ENCODE results near the gene ISCU.

The ISCU gene

GRCh38 chr12:108585864-108586263 is 23.5 kb downstream of the ISCU start:
- TF ChIP-seq PPARA (CRISPR knock-in tag; IDR thresholded peaks at IDR 0.05; ENCODE audit: borderline replicate concordance) (no peak), TOX (CRISPR knock-in tag; IDR thresholded peaks at IDR 0.05; ENCODE audit: borderline replicate concordance) (no peak), ZNF70 (CRISPR knock-in tag; IDR thresholded peaks at IDR 0.05) (no peak), ISL1 (CRISPR knock-in tag; IDR thresholded peaks at IDR 0.05) (no peak), GLIS3 (CRISPR knock-in tag; IDR thresholded peaks at IDR 0.05) (no peak), RARB (CRISPR knock-in tag; IDR thresholded peaks at IDR 0.05) (no peak), TCF4 (CRISPR knock-in tag; IDR thresholded peaks at IDR 0.05; ENCODE audit: borderline replicate concordance) (no peak), ZFP30 (CRISPR knock-in tag; IDR thresholded peaks at IDR 0.05) (no peak), ZNF8 (CRISPR knock-in tag; IDR thresholded peaks at IDR 0.05) (no peak), BACH2 (CRISPR knock-in tag; IDR thresholded peaks at IDR 0.05; ENCODE audit: borderline replicate concordance) (no peak), ARNTL (CRISPR knock-in tag; IDR thresholded peaks at IDR 0.05; ENCODE audit: borderline replicate concordance, low read depth) (no peak), ZC3H10 (CRISPR knock-in tag; IDR thresholded peaks at IDR 0.05) (no peak), OSR1 (CRISPR knock-in tag; IDR thresholded peaks at IDR 0.05) (no peak), TSHZ2 (CRISPR knock-in tag; IDR thresholded peaks at IDR 0.05) (no peak), POU6F1 (CRISPR knock-in tag; IDR thresholded peaks at IDR 0.05; ENCODE audit: borderline replicate concordance, low read depth) (no peak)
- ATAC-seq, result no peak

- TF ChIP-seq ZFP30 (CRISPR knock-in tag; IDR thresholded peaks at IDR 0.05), result no peak
- no peak for TF ChIP-seq ZNF565 (CRISPR knock-in tag; conservative IDR thresholded peaks at IDR 0.05; ENCODE audit: low read depth)
- TF ChIP-seq TCF4 (CRISPR knock-in tag; IDR thresholded peaks at IDR 0.05; ENCODE audit: borderline replicate concordance), result no peak
- no peak for TF ChIP-seq OSR1 (CRISPR knock-in tag; IDR thresholded peaks at IDR 0.05)
- TF ChIP-seq ZNF70 (CRISPR knock-in tag; IDR thresholded peaks at IDR 0.05), result no peak
- TF ChIP-seq PATZ1 (CRISPR knock-in tag; IDR thresholded peaks at IDR 0.05; ENCODE audit: borderline replicate concordance), result no peak
- no peak for TF ChIP-seq PPARA (CRISPR knock-in tag; IDR thresholded peaks at IDR 0.05; ENCODE audit: borderline replicate concordance)
- no peak for TF ChIP-seq ISL1 (CRISPR knock-in tag; IDR thresholded peaks at IDR 0.05)
- TF ChIP-seq BACH2 (CRISPR knock-in tag; IDR thresholded peaks at IDR 0.05; ENCODE audit: borderline replicate concordance), result no peak
- TF ChIP-seq ARNTL (CRISPR knock-in tag; IDR thresholded peaks at IDR 0.05; ENCODE audit: borderline replicate concordance, low read depth), result no peak
- TF ChIP-seq TOX (CRISPR knock-in tag; IDR thresholded peaks at IDR 0.05; ENCODE audit: borderline replicate concordance), result no peak
Measured at GRCh38 chr12:108586306-108586705, 23.9 kb downstream of the ISCU start.

GRCh38 chr12:108587826-108588225 is 25.4 kb downstream of the ISCU start:
- TF ChIP-seq BACH2 (CRISPR knock-in tag; IDR thresholded peaks at IDR 0.05; ENCODE audit: borderline replicate concordance) (no peak), ZNF8 (CRISPR knock-in tag; IDR thresholded peaks at IDR 0.05) (no peak), CSRNP3 (CRISPR knock-in tag; IDR thresholded peaks at IDR 0.05) (no peak), ZC3H10 (CRISPR knock-in tag; IDR thresholded peaks at IDR 0.05) (no peak), GLIS3 (CRISPR knock-in tag; IDR thresholded peaks at IDR 0.05) (no peak), RARB (CRISPR knock-in tag; IDR thresholded peaks at IDR 0.05) (no peak), ZNF70 (CRISPR knock-in tag; IDR thresholded peaks at IDR 0.05) (no peak), TCF4 (CRISPR knock-in tag; IDR thresholded peaks at IDR 0.05; ENCODE audit: borderline replicate concordance) (no peak)
- no peak for ATAC-seq

More at GRCh38 chr12:108586306-108586705, 23.9 kb downstream of the ISCU start:
- no peak for ATAC-seq

Data from SK-N-SH treated with all-trans-retinoic acid at 6 μM for 48 hours (cell line).